Sigmoid colon (tissue), 3 donors: ENCODE measurements around the gene OGT.

ENCODE experiments used
- CTCF ChIP-seq, 4 experiments: fragments of 450-650 bp in 3 of 4; fragments of 200-600 bp in 1 of 4; IDR thresholded peaks; one replicate each; pipeline ENCODE4 v1.5.1; 2016 to 2019; ENCODE audit warnings: antibody characterized with exemption in 4 of 4, mild to moderate bottlenecking in 3 of 4, moderate library complexity in 2 of 4
- POLR2A ChIP-seq, 2 donors: fragments of 450-650 bp; IDR thresholded peaks; one replicate each; pipeline ENCODE4 v1.6.1; 2016; ENCODE audit warnings: antibody characterized with exemption in 2 of 2, mild to moderate bottlenecking in 2 of 2, moderate library complexity in 2 of 2

- TF ChIP-seq CTCF (IDR thresholded peaks at IDR 0.05) (no peak), POLR2A (IDR thresholded peaks at IDR 0.05) (no peak)
Observed at GRCh38 chrX:71493111-71493613, 39.7 kb upstream of the OGT start.
